ENCODE data around the gene KIRREL3.

KIRREL3 gene

DNA sequence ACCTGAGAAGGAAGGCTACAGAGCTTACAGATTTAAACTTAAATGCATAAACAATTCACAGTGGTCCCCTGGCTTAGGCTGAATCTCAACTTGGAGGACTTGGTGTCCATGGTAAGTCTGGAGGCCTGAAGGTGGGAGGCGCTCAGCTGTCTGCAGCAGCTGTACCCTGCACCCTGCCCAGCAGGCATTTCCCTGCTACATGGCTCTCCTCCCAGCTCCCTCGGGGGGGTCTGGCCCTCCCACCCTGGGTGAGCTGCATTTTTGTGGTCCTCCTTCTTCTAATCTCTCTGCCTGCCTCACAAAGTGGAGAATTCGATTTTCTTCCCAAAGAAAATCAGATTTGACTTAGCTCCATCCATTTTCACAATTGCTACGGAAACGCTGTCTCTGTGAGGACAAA lies 273.2 kb downstream of the KIRREL3 start:
- TF ChIP-seq, protein P1, sequence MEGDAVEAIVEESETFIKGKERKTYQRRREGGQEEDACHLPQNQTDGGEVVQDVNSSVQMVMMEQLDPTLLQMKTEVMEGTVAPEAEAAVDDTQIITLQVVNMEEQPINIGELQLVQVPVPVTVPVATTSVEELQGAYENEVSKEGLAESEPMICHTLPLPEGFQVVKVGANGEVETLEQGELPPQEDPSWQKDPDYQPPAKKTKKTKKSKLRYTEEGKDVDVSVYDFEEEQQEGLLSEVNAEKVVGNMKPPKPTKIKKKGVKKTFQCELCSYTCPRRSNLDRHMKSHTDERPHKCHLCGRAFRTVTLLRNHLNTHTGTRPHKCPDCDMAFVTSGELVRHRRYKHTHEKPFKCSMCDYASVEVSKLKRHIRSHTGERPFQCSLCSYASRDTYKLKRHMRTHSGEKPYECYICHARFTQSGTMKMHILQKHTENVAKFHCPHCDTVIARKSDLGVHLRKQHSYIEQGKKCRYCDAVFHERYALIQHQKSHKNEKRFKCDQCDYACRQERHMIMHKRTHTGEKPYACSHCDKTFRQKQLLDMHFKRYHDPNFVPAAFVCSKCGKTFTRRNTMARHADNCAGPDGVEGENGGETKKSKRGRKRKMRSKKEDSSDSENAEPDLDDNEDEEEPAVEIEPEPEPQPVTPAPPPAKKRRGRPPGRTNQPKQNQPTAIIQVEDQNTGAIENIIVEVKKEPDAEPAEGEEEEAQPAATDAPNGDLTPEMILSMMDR (IDR thresholded peaks at IDR 0.05; ENCODE audit: low read depth, low read length, missing control alignments), result no peak
- H3K4me3 ChIP-seq (ENCODE audit: low read depth, low read length), result no peak overlapping the region
- no peak for DNase-seq (ENCODE audit: low read depth)

DNA sequence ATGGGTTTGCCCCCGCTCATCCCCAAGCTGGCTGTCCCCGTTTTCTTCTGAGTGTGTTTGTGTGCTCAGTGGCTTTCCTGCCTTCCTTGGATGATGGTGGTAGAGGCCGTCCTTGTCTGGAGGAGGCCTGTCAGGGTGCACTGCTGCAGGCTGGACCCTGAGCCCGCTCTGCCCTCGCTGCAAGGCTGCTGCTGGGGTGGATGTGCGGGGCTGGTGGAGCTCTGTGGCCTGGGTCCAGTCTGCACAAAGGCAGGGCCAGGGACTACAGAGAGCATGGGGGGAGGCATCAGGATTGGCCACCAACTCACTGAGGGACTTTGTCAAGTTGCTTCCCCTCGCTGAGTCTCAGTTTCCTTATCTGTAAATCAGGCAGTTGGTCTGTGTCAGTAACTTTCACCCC lies 275.0 kb downstream of the KIRREL3 start:
- no peak overlapping the region for H3K4me3 ChIP-seq (ENCODE audit: low read depth, low read length)
- TF ChIP-seq, protein P1 (IDR thresholded peaks at IDR 0.05; ENCODE audit: low read depth, low read length, missing control alignments), result no peak
- DNase-seq (ENCODE audit: low read depth), result no peak

DNA sequence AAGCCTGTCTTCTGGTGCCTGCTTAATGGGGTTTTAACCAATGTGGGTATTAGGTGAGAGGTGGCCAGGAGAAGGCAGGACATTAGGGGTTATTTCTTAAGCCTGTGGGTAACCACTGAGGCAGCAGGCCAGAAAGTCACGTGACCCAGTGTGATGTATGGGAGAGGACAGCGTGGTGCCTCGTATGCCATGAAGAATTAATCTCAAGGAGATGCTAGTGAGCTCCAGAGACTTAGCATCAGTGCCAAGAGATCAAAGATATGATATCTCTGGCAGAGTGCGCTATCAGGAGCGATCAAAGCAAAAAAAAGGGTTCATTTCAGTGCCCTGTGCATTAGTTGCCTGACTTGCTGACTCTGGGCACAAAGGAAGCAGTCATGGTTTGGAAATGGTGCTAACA lies 275.5 kb downstream of the KIRREL3 start:
- H3K4me3 ChIP-seq (ENCODE audit: low read depth, low read length), result no peak overlapping the region
- TF ChIP-seq, protein P1 (IDR thresholded peaks at IDR 0.05; ENCODE audit: low read depth, low read length, missing control alignments), result no peak
- no peak for DNase-seq (ENCODE audit: low read depth)

DNA sequence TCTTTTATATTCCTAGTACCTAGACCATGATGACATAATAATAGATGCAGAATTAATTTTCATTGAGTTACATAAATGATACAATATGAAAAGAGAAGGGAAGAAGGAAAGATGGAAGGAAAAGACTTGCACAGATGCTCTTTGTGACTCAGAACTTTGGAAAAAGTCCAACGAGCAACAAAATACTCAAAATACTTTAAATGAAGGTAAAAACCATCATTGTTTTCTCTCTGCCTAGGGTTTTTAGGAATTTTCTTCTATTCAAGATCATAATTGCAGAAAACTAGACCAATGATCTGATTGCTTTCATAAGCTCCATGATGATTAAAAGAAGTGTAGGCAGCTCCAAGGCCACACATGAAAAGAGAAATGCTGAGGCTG lies 276.9 kb downstream of the KIRREL3 start:
- no peak for DNase-seq (ENCODE audit: low read depth)
- TF ChIP-seq, protein P1 (IDR thresholded peaks at IDR 0.05; ENCODE audit: low read depth, low read length, missing control alignments), result no peak
- no peak overlapping the region for H3K4me3 ChIP-seq (ENCODE audit: low read depth, low read length)

DNA sequence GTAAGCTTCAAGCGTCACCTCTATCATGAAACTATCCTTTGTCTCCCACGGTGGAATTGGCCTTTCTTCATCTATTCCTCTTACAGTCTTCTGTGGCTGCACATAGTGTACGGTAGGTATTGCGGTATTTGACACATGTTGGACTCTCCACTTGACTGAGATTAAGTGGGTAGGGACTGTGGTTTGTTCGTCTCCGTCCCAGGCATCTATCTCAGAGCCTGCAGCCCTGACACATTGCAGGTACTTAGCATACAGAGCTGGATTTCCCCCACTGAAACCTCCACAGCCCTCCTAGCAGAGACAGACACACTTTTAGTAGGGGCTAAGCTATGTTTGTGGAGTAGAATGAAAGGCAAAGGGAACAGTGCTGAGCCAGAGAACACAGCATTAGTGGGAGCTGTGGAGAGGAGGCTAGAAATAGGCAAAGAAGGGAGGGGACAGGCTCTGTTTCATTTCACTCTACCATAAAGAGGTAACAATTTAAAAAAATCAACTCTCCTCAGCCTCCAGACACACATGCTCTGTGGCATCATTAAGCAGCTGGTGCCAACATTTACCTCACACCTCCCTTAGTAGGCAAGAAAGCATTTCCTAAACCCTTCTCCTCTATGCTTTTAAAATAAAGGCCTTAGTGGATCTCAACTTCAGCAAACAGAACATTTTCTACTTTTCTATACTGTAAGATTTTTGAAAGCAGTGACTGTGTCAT lies 277.5 kb downstream of the KIRREL3 start:
- DNase-seq (ENCODE audit: low read depth), result no peak
- H3K4me3 ChIP-seq (ENCODE audit: low read depth, low read length), result no peak overlapping the region
- TF ChIP-seq, protein P1 (IDR thresholded peaks at IDR 0.05; ENCODE audit: low read depth, low read length, missing control alignments), result no peak

DNA sequence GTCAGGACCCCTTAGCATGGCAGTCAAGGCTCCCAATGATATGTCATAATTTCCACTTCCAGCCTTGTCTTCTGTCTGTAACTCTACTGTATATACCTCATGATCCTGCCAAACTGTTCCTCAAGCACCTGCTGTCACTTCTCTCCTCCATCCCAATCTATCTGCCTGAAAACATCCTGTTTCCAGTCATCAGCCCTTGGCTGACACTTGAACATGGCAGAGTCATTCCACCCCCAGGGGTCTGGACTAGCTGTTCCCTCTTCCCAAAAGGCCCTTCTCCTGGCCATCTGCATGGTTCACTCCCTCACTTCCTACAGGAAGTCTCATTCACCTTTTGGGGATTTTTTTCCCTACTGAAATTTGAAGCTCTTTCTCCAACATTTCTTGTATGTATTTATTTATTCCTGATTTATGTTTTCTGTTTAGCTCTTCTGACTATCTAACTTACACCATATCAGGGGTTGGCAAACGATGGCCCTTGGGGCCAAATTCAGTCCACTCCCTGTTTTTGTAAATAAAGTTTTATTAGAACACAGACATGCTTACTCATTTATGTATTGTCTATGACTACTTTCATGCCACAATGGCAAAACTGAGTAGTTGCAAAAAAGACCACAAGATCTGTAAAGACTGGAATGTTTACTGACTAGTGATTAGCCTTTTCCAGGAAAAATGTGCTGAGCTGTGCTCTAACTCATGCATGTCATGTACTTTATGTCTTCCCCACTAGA lies 278.4 kb downstream of the KIRREL3 start:
- H3K4me3 ChIP-seq (ENCODE audit: low read depth, low read length), result no peak overlapping the region
- no peak for DNase-seq (ENCODE audit: low read depth)
- TF ChIP-seq, protein P1 (IDR thresholded peaks at IDR 0.05; ENCODE audit: low read depth, low read length, missing control alignments), result no peak
